ENCODE measurements around the gene TRIM6.

DNA sequence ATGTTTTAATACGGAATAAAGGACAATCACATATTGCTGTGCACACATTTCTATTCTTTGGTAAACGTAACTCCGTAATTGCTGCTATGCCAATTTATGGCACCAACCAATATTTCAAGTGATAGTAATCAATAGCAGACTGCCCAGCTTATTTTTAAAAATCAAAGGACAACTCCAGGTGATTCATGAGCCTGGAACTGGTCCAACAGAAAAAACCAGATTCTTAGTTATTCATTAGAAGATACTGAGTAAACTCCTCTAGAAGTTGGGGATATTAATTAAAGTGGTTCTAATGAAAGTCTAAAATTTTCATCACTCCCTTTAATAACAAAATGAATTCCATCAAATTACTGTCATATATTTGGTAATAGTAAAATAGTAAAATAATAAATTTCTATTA is 38.7 kb upstream of the TRIM6 start:
- TF ChIP-seq, protein P1, sequence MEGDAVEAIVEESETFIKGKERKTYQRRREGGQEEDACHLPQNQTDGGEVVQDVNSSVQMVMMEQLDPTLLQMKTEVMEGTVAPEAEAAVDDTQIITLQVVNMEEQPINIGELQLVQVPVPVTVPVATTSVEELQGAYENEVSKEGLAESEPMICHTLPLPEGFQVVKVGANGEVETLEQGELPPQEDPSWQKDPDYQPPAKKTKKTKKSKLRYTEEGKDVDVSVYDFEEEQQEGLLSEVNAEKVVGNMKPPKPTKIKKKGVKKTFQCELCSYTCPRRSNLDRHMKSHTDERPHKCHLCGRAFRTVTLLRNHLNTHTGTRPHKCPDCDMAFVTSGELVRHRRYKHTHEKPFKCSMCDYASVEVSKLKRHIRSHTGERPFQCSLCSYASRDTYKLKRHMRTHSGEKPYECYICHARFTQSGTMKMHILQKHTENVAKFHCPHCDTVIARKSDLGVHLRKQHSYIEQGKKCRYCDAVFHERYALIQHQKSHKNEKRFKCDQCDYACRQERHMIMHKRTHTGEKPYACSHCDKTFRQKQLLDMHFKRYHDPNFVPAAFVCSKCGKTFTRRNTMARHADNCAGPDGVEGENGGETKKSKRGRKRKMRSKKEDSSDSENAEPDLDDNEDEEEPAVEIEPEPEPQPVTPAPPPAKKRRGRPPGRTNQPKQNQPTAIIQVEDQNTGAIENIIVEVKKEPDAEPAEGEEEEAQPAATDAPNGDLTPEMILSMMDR (IDR thresholded peaks at IDR 0.05): no peak
- no peak for TF ChIP-seq POLR2A (IDR thresholded peaks at IDR 0.05)

All from esophagus squamous epithelium (tissue), 4 donors.